Choroid plexus epithelial cell (primary cell): ENCODE results near the gene ADCYAP1R1.
A peak's percentile ranks its signal among the peaks of the same experiment; 100 is the strongest.

Experiments
- DNase-seq: peaks from one replicate; pipeline ENCODE4 v3.0.0-alpha.2; 2010; ENCODE audit warnings: low read depth
- H3K4me3 ChIP-seq: 2 replicates; pipeline ENCODE4 v1.5.1; 2011; ENCODE audit warnings: low read depth, mild to moderate bottlenecking, control low read depth, low read length, moderate library complexity
- CTCF ChIP-seq: conservative IDR thresholded peaks from 2 replicates; pipeline ENCODE4 v1.5.1; 2011; ENCODE audit warnings: low read depth, mild to moderate bottlenecking, control low read depth, inconsistent platforms, low read length, moderate library complexity

Gene ADCYAP1R1

DNA sequence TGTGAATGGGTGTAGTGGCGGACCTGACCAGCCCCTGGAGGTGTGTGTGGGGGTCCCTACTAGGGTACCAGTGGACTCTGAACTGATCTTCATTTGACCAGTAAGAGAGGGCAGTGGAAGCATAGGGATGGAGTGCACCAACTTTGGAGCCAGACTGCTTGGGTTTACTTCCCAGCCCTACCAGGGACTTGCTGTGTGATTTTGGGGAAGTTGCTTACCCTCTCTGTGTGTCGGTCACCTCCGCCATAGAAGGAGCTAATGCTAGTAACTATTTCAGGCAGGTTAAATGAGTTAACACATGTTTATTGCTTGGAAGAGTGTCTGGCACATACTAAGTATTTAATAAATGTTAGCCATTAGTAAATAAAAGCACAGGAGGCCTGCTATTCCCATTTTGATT, 6.6 kb downstream of the ADCYAP1R1 start:
- H3K4me3 ChIP-seq, result no peak overlapping the region
- TF ChIP-seq CTCF, result no peak
- DNase-seq, result no peak

DNA sequence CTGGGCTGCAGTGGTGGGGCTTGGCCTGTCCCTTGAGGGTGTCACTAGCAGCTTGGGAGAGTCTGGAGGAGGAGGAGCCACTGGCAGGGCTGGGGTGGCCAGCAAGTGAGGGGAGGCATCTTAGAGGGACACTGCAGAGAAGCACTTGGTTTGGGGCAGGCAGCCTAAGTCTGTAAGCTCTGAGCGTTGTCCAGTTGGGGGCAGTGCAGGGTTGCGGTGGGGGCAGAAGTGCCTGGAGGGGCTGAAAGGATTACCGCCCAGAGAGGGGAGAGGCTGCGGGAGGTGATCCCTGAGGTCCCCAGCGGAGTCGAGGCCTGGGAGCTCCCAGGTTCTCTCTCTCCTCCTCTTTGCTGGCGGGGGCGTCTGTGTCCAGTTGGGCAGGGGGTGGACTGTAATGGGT, 7.4 kb downstream of the ADCYAP1R1 start:
- no peak for DNase-seq
- peak; percentile 3 for TF ChIP-seq CTCF
- no peak overlapping the region for H3K4me3 ChIP-seq

GRCh38 chr7:31061185-31061584, 9.1 kb downstream of the ADCYAP1R1 start:
- no peak for TF ChIP-seq CTCF
- H3K4me3 ChIP-seq, result no peak overlapping the region
- no peak for DNase-seq

- H3K4me3 ChIP-seq, result no peak overlapping the region
- no peak for TF ChIP-seq CTCF
- no peak for DNase-seq
Observed at GRCh38 chr7:31062746-31063435, 10.8 kb downstream of the ADCYAP1R1 start.

- no peak for DNase-seq
- TF ChIP-seq CTCF, result no peak
- H3K4me3 ChIP-seq, result no peak overlapping the region
Observed at GRCh38 chr7:31065021-31065593, 13.0 kb downstream of the ADCYAP1R1 start.

DNA sequence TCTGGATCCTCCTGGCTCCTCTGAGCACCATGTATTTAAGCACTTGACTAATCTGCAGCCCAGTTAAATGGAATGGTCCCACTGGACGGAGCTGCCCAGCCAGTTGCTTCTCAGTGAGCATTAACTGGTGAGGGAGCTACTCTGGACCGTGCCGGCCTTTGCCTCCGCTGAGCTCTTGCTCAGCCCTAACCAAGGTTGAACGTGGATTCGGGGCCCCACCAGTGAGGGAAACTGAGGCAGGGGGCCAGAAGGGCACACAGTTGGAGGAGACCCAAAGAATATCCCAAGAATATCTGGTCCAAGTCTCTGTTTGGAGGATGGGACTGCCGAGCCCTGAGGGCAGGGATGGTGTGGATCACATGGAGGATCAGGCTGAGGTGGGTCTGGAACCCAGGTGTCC, 13.7 kb downstream of the ADCYAP1R1 start:
- DNase-seq, result no peak
- H3K4me3 ChIP-seq, result no peak overlapping the region
- TF ChIP-seq CTCF, result no peak

DNA sequence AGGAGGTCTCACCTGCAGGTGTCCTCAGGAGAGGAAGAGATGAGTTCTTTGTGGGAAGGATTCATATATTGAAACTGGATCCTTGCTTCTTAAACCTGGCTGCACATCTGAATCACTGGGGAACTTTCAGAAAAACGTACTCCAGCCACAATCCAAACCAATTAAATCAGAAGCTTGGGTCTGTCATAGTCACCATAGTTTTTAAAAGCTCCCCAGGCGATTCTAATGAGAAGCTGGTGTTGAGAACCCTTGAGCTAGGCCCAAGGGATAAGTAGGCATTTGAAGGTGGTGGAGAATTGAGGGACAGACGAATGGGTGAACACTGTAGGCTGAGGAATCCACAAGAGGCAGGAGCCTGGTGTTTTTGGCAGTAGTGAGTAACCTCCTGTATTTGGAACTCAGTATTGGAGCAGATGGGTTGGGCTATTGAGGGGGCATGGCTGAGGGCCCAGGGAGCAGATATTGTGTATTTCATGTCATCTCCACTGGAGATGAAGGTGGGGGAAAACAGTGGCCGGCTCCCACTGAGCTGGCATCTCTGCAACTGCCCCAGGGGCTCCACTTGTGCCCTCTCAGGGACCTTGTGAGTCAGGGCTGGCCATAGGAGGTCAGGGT, 14.5 kb downstream of the ADCYAP1R1 start:
- no peak for DNase-seq
- TF ChIP-seq CTCF, result no peak
- H3K4me3 ChIP-seq, result no peak overlapping the region
